Measurements from ENCODE around the gene SLMAP.

SLMAP gene

GRCh38 chr3:57896031-57896430 is 139.9 kb downstream of the SLMAP start:
- no peaks in the 10 kb centered on the region for H3K27me3 ChIP-seq (ENCODE audit: insufficient read depth, low read length, poor library complexity)
- ATAC-seq (ENCODE audit: insufficient read depth, low read depth) (no peak), DNase-seq (no peak)
- TF ChIP-seq EZH2 (IDR thresholded peaks at IDR 0.05; ENCODE audit: borderline replicate concordance, low read depth, low read length, severe bottlenecking) (no peak), CTCF (IDR thresholded peaks at IDR 0.05; ENCODE audit: borderline replicate concordance, extremely low read depth, low read length, poor library complexity, severe bottlenecking) (no peak)
- no peak overlapping the region for H3K4me2 ChIP-seq (ENCODE audit: insufficient read depth, low read length)
- H3K36me3 ChIP-seq (ENCODE audit: insufficient read depth, low read length), result peaks cover 42% of the 10 kb centered on the region
- no peaks in the 10 kb centered on the region for H4K20me1 ChIP-seq (ENCODE audit: insufficient read depth, low read length)
- no peak overlapping the region for H2AFZ ChIP-seq (ENCODE audit: low read depth, low read length)
- H3K9me3 ChIP-seq (ENCODE audit: insufficient read depth, low read length, severe bottlenecking), result no peaks in the 10 kb centered on the region
- H3K4me1 ChIP-seq (ENCODE audit: insufficient read depth, low read length), result no peaks in the 10 kb centered on the region
- no peak overlapping the region for H3K9ac ChIP-seq (ENCODE audit: low read depth, low read length)
- H3K27ac ChIP-seq (ENCODE audit: low read length), result no peak overlapping the region
- no peak overlapping the region for H3K4me3 ChIP-seq (ENCODE audit: low read depth in 1 of 2, low read length in 2 of 2)
- H3K79me2 ChIP-seq (ENCODE audit: insufficient read depth, low read length), result no peaks in the 10 kb centered on the region

- no peaks in the 10 kb centered on the region for H3K9me3 ChIP-seq (ENCODE audit: insufficient read depth, low read length, severe bottlenecking)
- no peak overlapping the region for H3K9ac ChIP-seq (ENCODE audit: low read depth, low read length)
- TF ChIP-seq CTCF (IDR thresholded peaks at IDR 0.05; ENCODE audit: borderline replicate concordance, extremely low read depth, low read length, poor library complexity, severe bottlenecking) (no peak), EZH2 (IDR thresholded peaks at IDR 0.05; ENCODE audit: borderline replicate concordance, low read depth, low read length, severe bottlenecking) (no peak)
- H3K27me3 ChIP-seq (ENCODE audit: insufficient read depth, low read length, poor library complexity), result no peaks in the 10 kb centered on the region
- H3K4me2 ChIP-seq (ENCODE audit: insufficient read depth, low read length), result no peak overlapping the region
- H2AFZ ChIP-seq (ENCODE audit: low read depth, low read length), result no peak overlapping the region
- H3K36me3 ChIP-seq (ENCODE audit: insufficient read depth, low read length), result peaks cover 44% of the 10 kb centered on the region
- ATAC-seq (ENCODE audit: insufficient read depth, low read depth) (no peak), DNase-seq (no peak)
- no peak overlapping the region for H3K27ac ChIP-seq (ENCODE audit: low read length)
- H3K79me2 ChIP-seq (ENCODE audit: insufficient read depth, low read length), result no peaks in the 10 kb centered on the region
- H3K4me3 ChIP-seq (ENCODE audit: low read depth in 1 of 2, low read length in 2 of 2), result no peak overlapping the region
- no peaks in the 10 kb centered on the region for H3K4me1 ChIP-seq (ENCODE audit: insufficient read depth, low read length)
- no peaks in the 10 kb centered on the region for H4K20me1 ChIP-seq (ENCODE audit: insufficient read depth, low read length)
Measured at GRCh38 chr3:57896691-57897090, 140.6 kb downstream of the SLMAP start.

- no peak for ATAC-seq (ENCODE audit: insufficient read depth, low read depth)
- no peaks in the 10 kb centered on the region for H4K20me1 ChIP-seq (ENCODE audit: insufficient read depth, low read length)
Measured at GRCh38 chr3:57900786-57901185, 144.7 kb downstream of the SLMAP start.

More at GRCh38 chr3:57900786-57901185, 144.7 kb downstream of the SLMAP start:
- Histone ChIP-seq H3K9ac (ENCODE audit: low read depth, low read length) (no peak overlapping the region), H3K79me2 (ENCODE audit: insufficient read depth, low read length) (no peaks in the 10 kb centered on the region), H3K4me3 (ENCODE audit: low read depth in 1 of 2, low read length in 2 of 2) (no peak overlapping the region), H3K36me3 (ENCODE audit: insufficient read depth, low read length) (peaks cover 36% of the 10 kb centered on the region), H3K4me1 (ENCODE audit: insufficient read depth, low read length) (no peaks in the 10 kb centered on the region), H3K4me2 (ENCODE audit: insufficient read depth, low read length) (no peak overlapping the region), H3K9me3 (ENCODE audit: insufficient read depth, low read length, severe bottlenecking) (no peaks in the 10 kb centered on the region), H3K27ac (ENCODE audit: low read length) (no peak overlapping the region), H2AFZ (ENCODE audit: low read depth, low read length) (no peak overlapping the region), H3K27me3 (ENCODE audit: insufficient read depth, low read length, poor library complexity) (no peaks in the 10 kb centered on the region)
- TF ChIP-seq CTCF (IDR thresholded peaks at IDR 0.05; ENCODE audit: borderline replicate concordance, extremely low read depth, low read length, poor library complexity, severe bottlenecking) (no peak), EZH2 (IDR thresholded peaks at IDR 0.05; ENCODE audit: borderline replicate concordance, low read depth, low read length, severe bottlenecking) (no peak)
- DNase-seq, result no peak
